GM12878 (cell line): ENCODE data around the gene CFAP57. TPM values are rescaled to one million over a fixed set of nuclear protein-coding genes. Genes with fewer than 3 reads are reported as not detected.
A peak's percentile ranks its signal among the peaks of the same experiment; 100 is the strongest.

Experiments used
- BACH1 ChIP-seq: fragments of 450-650 bp; IDR thresholded peaks from 2 replicates; pipeline ENCODE4 v1.6.1; 2017; ENCODE audit warnings: mild to moderate bottlenecking, borderline replicate concordance
- BCL11A ChIP-seq: IDR thresholded peaks from 2 replicates; pipeline ENCODE4 v1.6.1; 2011; ENCODE audit warnings: low read depth, low read length
- BHLHE40 ChIP-seq, 2 experiments: fragments of 450-650 bp in 1 of 2; IDR thresholded peaks; 2 replicates each; pipeline ENCODE4 v1.6.1; 2011 to 2017; ENCODE audit warnings: low read depth in 2 of 2, borderline replicate concordance in 1 of 2, improper control_type of control experiment in 1 of 2, low read length in 1 of 2, mild to moderate bottlenecking in 1 of 2
- BMI1 ChIP-seq: fragments of 450-650 bp; IDR thresholded peaks from 2 replicates; pipeline ENCODE4 v1.6.1; 2016; ENCODE audit warnings: mild to moderate bottlenecking, moderate library complexity, borderline replicate concordance
- CREM ChIP-seq: IDR thresholded peaks from 2 replicates; pipeline ENCODE4 v1.6.1; 2014; ENCODE audit warnings: antibody characterized with exemption, low read depth
- E4F1 ChIP-seq: fragments of 450-650 bp; IDR thresholded peaks from 2 replicates; pipeline ENCODE4 v1.6.1; 2018; ENCODE audit warnings: borderline replicate concordance, mild to moderate bottlenecking; ENCODE audit not compliant: partially characterized antibody
- EP300 ChIP-seq, 2 experiments: fragments of 150-350 bp in 1 of 2; IDR thresholded peaks; 2 replicates each; pipeline ENCODE4 v1.6.1; 2011 to 2012; ENCODE audit warnings: low read depth in 2 of 2, low read length in 2 of 2, borderline replicate concordance in 1 of 2, improper control_type of control experiment in 1 of 2, inconsistent platforms in 1 of 2; ENCODE audit not compliant: control insufficient read depth in 1 of 2
- FOXM1 ChIP-seq: IDR thresholded peaks from 2 replicates; pipeline ENCODE4 v1.6.1; 2012; ENCODE audit warnings: low read depth, mild to moderate bottlenecking, inconsistent platforms, low read length, moderate library complexity
- GABPA ChIP-seq: IDR thresholded peaks from 2 replicates; pipeline ENCODE4 v1.6.1; 2014; ENCODE audit warnings: antibody characterized with exemption, low read depth, mild to moderate bottlenecking, inconsistent platforms
- GATAD2B ChIP-seq: fragments of 450-650 bp; conservative IDR thresholded peaks from 2 replicates; pipeline ENCODE4 v1.6.1; 2017; ENCODE audit warnings: low read depth, mild to moderate bottlenecking, moderate library complexity
- HDAC6 ChIP-seq: fragments of 200-600 bp; sonication (generic); IDR thresholded peaks from one replicate; pipeline ENCODE4 v1.8.0; 2017; ENCODE audit warnings: antibody characterized with exemption; ENCODE audit not compliant: unreplicated experiment
- IKZF2 ChIP-seq, 2 experiments: fragments of 450-650 bp; IDR thresholded peaks; 2 replicates each; pipeline ENCODE4 v1.6.1; 2017; ENCODE audit warnings: mild to moderate bottlenecking in 2 of 2, moderate library complexity in 2 of 2
- JUNB ChIP-seq: IDR thresholded peaks from 2 replicates; pipeline ENCODE4 v1.6.1; 2016; ENCODE audit warnings: antibody characterized with exemption, mild to moderate bottlenecking
- MEF2B ChIP-seq: fragments of 450-650 bp; IDR thresholded peaks from 2 replicates; pipeline ENCODE4 v1.6.1; 2018; ENCODE audit warnings: mild to moderate bottlenecking, moderate library complexity; ENCODE audit not compliant: partially characterized antibody, poor library complexity, severe bottlenecking
- MLLT1 ChIP-seq: fragments of 450-650 bp; IDR thresholded peaks from 2 replicates; pipeline ENCODE4 v1.6.1; 2016; ENCODE audit warnings: mild to moderate bottlenecking
- MTA2 ChIP-seq: fragments of 450-650 bp; IDR thresholded peaks from 2 replicates; pipeline ENCODE4 v1.6.1; 2016; ENCODE audit warnings: low read depth, mild to moderate bottlenecking, moderate library complexity
- NFXL1 ChIP-seq: fragments of 450-650 bp; IDR thresholded peaks from 2 replicates; pipeline ENCODE4 v1.6.1; 2017; ENCODE audit warnings: antibody characterized with exemption, mild to moderate bottlenecking, borderline replicate concordance
- NR2C1 ChIP-seq: fragments of 450-650 bp; IDR thresholded peaks from 2 replicates; pipeline ENCODE4 v1.6.1; 2017; ENCODE audit warnings: antibody characterized with exemption, mild to moderate bottlenecking, moderate library complexity
- POLR2A ChIP-seq: IDR thresholded peaks from 2 replicates; pipeline ENCODE4 v1.6.1; 2011; ENCODE audit warnings: low read depth, mild to moderate bottlenecking, low read length
- RB1 ChIP-seq: fragments of 450-650 bp; formaldehyde crosslinking; IDR thresholded peaks from 2 replicates; pipeline ENCODE4 v1.6.1; 2017; ENCODE audit warnings: mild to moderate bottlenecking, borderline replicate concordance
- SMC3 ChIP-seq: IDR thresholded peaks from 2 replicates; pipeline ENCODE4 v1.6.1; 2011; ENCODE audit warnings: low read length, improper control_type of control experiment, borderline replicate concordance
- SREBF1 ChIP-seq: IDR thresholded peaks from 2 replicates; pipeline ENCODE4 v1.6.1; 2012; ENCODE audit warnings: mild to moderate bottlenecking, low read length
- SRF ChIP-seq, 2 experiments: IDR thresholded peaks; 2 replicates each; pipeline ENCODE4 v1.6.1; 2011; ENCODE audit warnings: low read depth in 2 of 2, low read length in 2 of 2, mild to moderate bottlenecking in 1 of 2, moderate library complexity in 1 of 2
- ZBED1 ChIP-seq: IDR thresholded peaks from 2 replicates; pipeline ENCODE4 v1.6.1; 2016; ENCODE audit warnings: borderline replicate concordance
- polyA plus RNA-seq, 11 experiments: library from polyadenylated mRNA; depleted of rRNA in 4 of 11; unstranded in 6 of 11; stranded (reverse) in 5 of 11; fragments of >200 nt; fragmentation: Nextera tagmentation in 4 of 11; fragmentation: Illumina TruSeq in 1 of 11; extraction: Ambion mirVana in 4 of 11; extraction: Trizol in 1 of 11; gene quantifications; 1 replicate in 1 of 11; 2 replicates in 10 of 11; pipeline versions ENCODE4 v1.2.1 to v1.2.3, GENCODE V29; 2011 to 2016; ENCODE audit warnings: inconsistent platforms in 2 of 11, missing spikeins in 2 of 11, low read depth in 1 of 11
- total RNA-seq, 4 experiments: library from RNA; depleted of rRNA in 3 of 4; stranded (reverse); fragments of >200 nt in 3 of 4; fragmentation: Illumina TruSeq in 1 of 4; extraction: Trizol in 1 of 4; gene quantifications; 2 replicates each; pipeline versions ENCODE4 v1.2.1 to v1.2.3, GENCODE V29; 2013 to 2021
- TF ChIP-seq, protein P1 (sequence below): fragments of 450-650 bp; formaldehyde crosslinking; IDR thresholded peaks from 2 replicates; pipeline ENCODE4 v1.5.0; 2022; ENCODE audit warnings: mild to moderate bottlenecking, missing genetic modification characterization

The CFAP57 gene
- total and polyA plus RNA-seq, 10 of the 15 experiments (the other 5 are each of a cell fraction or from before 2014, with no cell fraction given) = 0.45 to 4.8 (median 1.3) TPM

GRCh38 chr1:43199093-43199726 lies 27.1 kb downstream of the CFAP57 start (continued):
- TF ChIP-seq NFXL1 (no peak), NR2C1 (no peak), HDAC6 (no peak), E4F1 (no peak), BCL11A (peak; percentile 97), MTA2 (peak; percentile 99), FOXM1 (peak; percentile 61), JUNB (peak; percentile 23; the same call in 1 of the 2 replicates), MEF2B (peak; percentile 85), SRF (IDR thresholded peaks at IDR 0.05; ENCODE audit: low read depth in 2 of 2, low read length in 2 of 2) (no peak), BHLHE40 (IDR thresholded peaks at IDR 0.05; ENCODE audit: borderline replicate concordance in 1 of 2, low read depth in 2 of 2, low read length in 1 of 2) (peak; percentile 63 to 68; a peak in 3 of 4 replicates), GATAD2B (peak; percentile 87), BMI1 (peak; percentile 47; the same call in 1 of the 2 replicates), IKZF2 (IDR thresholded peaks at IDR 0.05) (peak; percentile 98 to 99), SREBF1 (no peak), CREM (peak; percentile 57; the same call in 1 of the 2 replicates), SMC3 (no peak), POLR2A (peak; percentile 46; the same call in 1 of the 2 replicates), ZBED1 (no peak), RB1 (no peak), BACH1 (peak; percentile 70; the same call in 1 of the 2 replicates), MLLT1 (no peak; the same call in 1 of the 2 replicates), EP300 (IDR thresholded peaks at IDR 0.05; ENCODE audit: borderline replicate concordance in 1 of 2, control insufficient read depth in 1 of 2, low read depth in 2 of 2, low read length in 2 of 2) (peak; percentile 93 to 96), GABPA (no peak)
- TF ChIP-seq, protein P1, sequence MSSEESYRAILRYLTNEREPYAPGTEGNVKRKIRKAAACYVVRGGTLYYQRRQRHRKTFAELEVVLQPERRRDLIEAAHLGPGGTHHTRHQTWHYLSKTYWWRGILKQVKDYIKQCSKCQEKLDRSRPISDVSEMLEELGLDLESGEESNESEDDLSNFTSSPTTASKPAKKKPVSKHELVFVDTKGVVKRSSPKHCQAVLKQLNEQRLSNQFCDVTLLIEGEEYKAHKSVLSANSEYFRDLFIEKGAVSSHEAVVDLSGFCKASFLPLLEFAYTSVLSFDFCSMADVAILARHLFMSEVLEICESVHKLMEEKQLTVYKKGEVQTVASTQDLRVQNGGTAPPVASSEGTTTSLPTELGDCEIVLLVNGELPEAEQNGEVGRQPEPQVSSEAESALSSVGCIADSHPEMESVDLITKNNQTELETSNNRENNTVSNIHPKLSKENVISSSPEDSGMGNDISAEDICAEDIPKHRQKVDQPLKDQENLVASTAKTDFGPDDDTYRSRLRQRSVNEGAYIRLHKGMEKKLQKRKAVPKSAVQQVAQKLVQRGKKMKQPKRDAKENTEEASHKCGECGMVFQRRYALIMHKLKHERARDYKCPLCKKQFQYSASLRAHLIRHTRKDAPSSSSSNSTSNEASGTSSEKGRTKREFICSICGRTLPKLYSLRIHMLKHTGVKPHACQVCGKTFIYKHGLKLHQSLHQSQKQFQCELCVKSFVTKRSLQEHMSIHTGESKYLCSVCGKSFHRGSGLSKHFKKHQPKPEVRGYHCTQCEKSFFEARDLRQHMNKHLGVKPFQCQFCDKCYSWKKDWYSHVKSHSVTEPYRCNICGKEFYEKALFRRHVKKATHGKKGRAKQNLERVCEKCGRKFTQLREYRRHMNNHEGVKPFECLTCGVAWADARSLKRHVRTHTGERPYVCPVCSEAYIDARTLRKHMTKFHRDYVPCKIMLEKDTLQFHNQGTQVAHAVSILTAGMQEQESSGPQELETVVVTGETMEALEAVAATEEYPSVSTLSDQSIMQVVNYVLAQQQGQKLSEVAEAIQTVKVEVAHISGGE (CRISPR knock-in tag) = no peak
